KMS-11 (cell line): ENCODE measurements around the gene MAPT.
"Not testable (repeated sequence)": the region's sequence is repeated elsewhere in the genome, so short reads cannot be mapped to it uniquely, and the experiment has no call there.

Experiments
- H2AFZ ChIP-seq: fragments of 200-600 bp; sonication (generic); 2 replicates; pipeline ENCODE4 v1.6.1; 2016; ENCODE audit warnings: antibody characterized with exemption, mixed run types, low read depth
- H3K27ac ChIP-seq: fragments of 200-600 bp; sonication (generic); 2 replicates; pipeline ENCODE4 v1.6.1; 2016; ENCODE audit warnings: mild to moderate bottlenecking, mixed run types
- H3K27me3 ChIP-seq: fragments of 200-600 bp; sonication (generic); 2 replicates; pipeline ENCODE4 v1.6.1; 2017; ENCODE audit warnings: mild to moderate bottlenecking, low read depth, mixed run types, moderate library complexity; ENCODE audit not compliant: insufficient read depth
- H3K36me3 ChIP-seq: fragments of 200-600 bp; sonication (generic); 2 replicates; pipeline ENCODE4 v1.6.1; 2017; ENCODE audit warnings: mild to moderate bottlenecking, mixed run types; ENCODE audit not compliant: insufficient read depth
- H3K4me1 ChIP-seq: fragments of 200-600 bp; sonication (generic); 2 replicates; pipeline ENCODE4 v1.6.1; 2016; ENCODE audit warnings: mild to moderate bottlenecking, low read depth, mixed run types; ENCODE audit not compliant: poor library complexity, severe bottlenecking
- H3K4me2 ChIP-seq: fragments of 200-600 bp; sonication (generic); 2 replicates; pipeline ENCODE4 v1.7.0; 2016; ENCODE audit warnings: mild to moderate bottlenecking, mixed run types
- H3K4me3 ChIP-seq: fragments of 200-600 bp; sonication (generic); IDR thresholded peaks from 2 replicates; pipeline ENCODE4 v1.6.1; 2017; ENCODE audit warnings: low read depth, low read length, mixed read lengths; ENCODE audit not compliant: insufficient read depth
- H3K79me2 ChIP-seq: fragments of 200-600 bp; sonication (generic); 2 replicates; pipeline ENCODE4 v1.6.1; 2016; ENCODE audit warnings: low read depth, mixed run types; ENCODE audit not compliant: insufficient read depth
- H3K9ac ChIP-seq: fragments of 200-600 bp; sonication (generic); 2 replicates; pipeline ENCODE4 v1.6.1; 2016; ENCODE audit warnings: mild to moderate bottlenecking, mixed run types
- H4K20me1 ChIP-seq: fragments of 200-600 bp; sonication (generic); 2 replicates; pipeline ENCODE4 v1.6.1; 2016; ENCODE audit warnings: mild to moderate bottlenecking, mixed run types; ENCODE audit not compliant: insufficient read depth
- TF ChIP-seq, protein P1 (sequence below): fragments of 200-600 bp; sonication (generic); conservative IDR thresholded peaks from 2 replicates; pipeline ENCODE4 v1.6.1; 2017; ENCODE audit warnings: low read depth, mild to moderate bottlenecking, antibody characterized with exemption, low read length, moderate library complexity, mixed read lengths

MAPT gene

DNA sequence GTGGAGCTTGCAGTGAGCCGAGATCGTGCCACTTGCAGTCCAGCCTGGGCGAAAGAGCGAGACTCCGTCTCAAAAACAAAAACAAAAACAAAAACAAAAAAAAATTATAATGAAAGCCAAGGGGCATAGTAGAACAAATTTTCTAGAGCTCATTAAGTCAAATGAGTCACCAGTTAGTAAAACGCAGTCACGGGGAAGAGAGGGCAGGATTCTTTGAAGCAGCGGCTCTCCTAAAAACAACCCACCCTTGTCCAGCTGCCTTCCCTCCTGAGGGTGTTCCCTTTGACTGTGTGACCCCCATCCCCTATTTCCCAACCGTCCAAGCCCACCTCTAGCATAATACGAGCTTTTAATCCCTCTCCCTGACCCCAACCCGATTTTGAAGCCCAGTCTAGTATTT, 60.6 kb downstream of the MAPT start:
- Histone ChIP-seq H3K9ac (no peak overlapping the region), H3K4me2 (no peak overlapping the region), H3K36me3 (no peaks in the 10 kb centered on the region), H3K27me3 (no peaks in the 10 kb centered on the region), H4K20me1 (no peaks in the 10 kb centered on the region), H3K4me1 (no peaks in the 10 kb centered on the region), H3K27ac (no peak overlapping the region), H3K79me2 (no peaks in the 10 kb centered on the region), H3K4me3 (no peak overlapping the region), H2AFZ (no peak overlapping the region)
- TF ChIP-seq, protein P1, sequence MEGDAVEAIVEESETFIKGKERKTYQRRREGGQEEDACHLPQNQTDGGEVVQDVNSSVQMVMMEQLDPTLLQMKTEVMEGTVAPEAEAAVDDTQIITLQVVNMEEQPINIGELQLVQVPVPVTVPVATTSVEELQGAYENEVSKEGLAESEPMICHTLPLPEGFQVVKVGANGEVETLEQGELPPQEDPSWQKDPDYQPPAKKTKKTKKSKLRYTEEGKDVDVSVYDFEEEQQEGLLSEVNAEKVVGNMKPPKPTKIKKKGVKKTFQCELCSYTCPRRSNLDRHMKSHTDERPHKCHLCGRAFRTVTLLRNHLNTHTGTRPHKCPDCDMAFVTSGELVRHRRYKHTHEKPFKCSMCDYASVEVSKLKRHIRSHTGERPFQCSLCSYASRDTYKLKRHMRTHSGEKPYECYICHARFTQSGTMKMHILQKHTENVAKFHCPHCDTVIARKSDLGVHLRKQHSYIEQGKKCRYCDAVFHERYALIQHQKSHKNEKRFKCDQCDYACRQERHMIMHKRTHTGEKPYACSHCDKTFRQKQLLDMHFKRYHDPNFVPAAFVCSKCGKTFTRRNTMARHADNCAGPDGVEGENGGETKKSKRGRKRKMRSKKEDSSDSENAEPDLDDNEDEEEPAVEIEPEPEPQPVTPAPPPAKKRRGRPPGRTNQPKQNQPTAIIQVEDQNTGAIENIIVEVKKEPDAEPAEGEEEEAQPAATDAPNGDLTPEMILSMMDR, result no peak

DNA sequence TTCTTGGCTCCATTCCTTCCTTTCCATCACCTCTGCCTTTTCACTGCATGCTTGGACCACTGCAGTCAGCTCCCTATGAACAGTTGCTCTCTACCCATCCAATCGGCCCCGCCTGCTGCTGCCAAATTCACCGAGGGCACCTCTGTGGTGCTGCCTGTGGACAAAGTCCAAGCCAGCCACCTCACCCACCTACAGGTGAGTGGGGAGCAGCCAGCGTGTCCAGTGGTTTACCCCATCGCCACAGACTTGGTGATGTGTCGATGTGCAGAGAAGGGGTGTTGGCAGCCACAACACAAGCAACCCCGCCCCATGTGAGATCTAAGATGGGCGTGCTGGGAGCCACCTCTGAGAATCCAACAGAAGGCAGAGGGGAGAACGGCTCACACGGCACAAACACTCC, 61.0 kb downstream of the MAPT start:
- no peaks in the 10 kb centered on the region for H3K79me2 ChIP-seq
- no peaks in the 10 kb centered on the region for H4K20me1 ChIP-seq
- H3K4me3 ChIP-seq, result no peak overlapping the region
- H3K27me3 ChIP-seq, result no peaks in the 10 kb centered on the region
- no peaks in the 10 kb centered on the region for H3K36me3 ChIP-seq
- H2AFZ ChIP-seq, result no peak overlapping the region
- no peak overlapping the region for H3K4me2 ChIP-seq
- H3K9ac ChIP-seq, result no peak overlapping the region
- TF ChIP-seq, protein P1, result no peak
- no peaks in the 10 kb centered on the region for H3K4me1 ChIP-seq
- no peak overlapping the region for H3K27ac ChIP-seq

DNA sequence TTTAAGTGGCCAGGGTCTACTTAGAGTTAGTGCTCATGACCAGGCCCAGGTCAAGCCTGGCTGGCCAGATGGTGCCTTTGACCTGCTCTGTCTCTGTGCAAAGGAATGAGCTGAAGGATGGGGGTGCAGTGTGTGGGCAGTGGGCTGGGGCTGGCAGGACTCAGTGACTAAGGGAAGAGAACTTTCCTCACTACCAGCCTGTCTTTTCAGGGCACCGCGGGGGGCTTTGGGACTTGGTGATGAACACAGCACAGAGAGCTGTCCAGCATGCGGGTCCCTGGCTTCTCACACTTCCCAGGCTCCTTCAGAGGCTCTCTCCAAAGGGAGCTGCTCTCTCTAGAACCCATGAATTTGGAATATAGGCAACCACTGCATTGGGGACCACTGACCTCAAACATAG, 61.7 kb downstream of the MAPT start:
- Histone ChIP-seq H3K9ac (no peak overlapping the region), H3K4me1 (no peaks in the 10 kb centered on the region), H3K79me2 (no peaks in the 10 kb centered on the region), H3K4me2 (no peak overlapping the region), H2AFZ (no peak overlapping the region), H3K27ac (no peak overlapping the region), H3K36me3 (no peaks in the 10 kb centered on the region), H3K4me3 (no peak overlapping the region), H4K20me1 (no peaks in the 10 kb centered on the region), H3K27me3 (no peaks in the 10 kb centered on the region)
- TF ChIP-seq, protein P1, result no peak

DNA sequence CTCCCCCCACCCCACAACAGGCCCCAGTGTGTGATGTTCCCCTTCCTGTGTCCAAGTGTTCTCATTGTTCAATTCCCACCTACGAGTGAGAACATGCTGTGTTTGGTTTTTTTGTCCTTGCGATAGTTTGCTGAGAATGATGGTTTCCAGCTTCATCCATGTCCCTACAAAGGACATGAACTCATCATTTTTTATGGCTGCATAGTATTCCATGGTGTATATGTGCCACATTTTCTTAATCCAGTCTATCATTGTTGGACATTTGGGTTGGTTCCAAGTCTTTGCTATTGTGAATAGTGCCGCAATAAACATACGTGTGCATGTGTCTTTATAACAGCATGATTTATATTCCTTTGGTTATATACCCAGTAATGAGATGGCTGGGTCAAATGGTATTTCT, 62.4 kb downstream of the MAPT start:
- not testable (repeated sequence) for H3K79me2 ChIP-seq

DNA sequence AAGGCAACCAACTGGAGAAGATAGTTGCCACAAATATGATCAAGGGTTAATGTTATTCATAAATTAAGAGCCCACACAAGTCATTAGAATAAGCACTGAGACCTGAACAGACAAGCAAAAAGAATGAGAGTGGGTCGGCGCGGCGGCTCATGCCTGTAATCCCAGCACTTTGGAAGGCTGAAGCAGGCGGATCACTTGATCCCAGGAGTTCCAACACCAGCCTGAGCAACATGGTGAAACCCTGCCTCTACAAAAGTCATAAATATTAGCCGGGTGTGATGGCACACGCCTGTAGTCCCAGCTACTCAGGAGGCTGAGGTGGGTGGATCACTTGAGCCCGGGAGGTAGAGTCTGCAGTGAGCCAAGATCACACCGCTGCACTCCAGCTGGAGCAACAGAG, 64.0 kb downstream of the MAPT start:
- no peak overlapping the region for H3K4me3 ChIP-seq
- TF ChIP-seq, protein P1, result no peak
- H2AFZ ChIP-seq, result no peak overlapping the region
- no peak overlapping the region for H3K4me2 ChIP-seq
- no peaks in the 10 kb centered on the region for H3K79me2 ChIP-seq
- no peak overlapping the region for H3K9ac ChIP-seq
- H3K27me3 ChIP-seq, result no peaks in the 10 kb centered on the region
- no peaks in the 10 kb centered on the region for H3K36me3 ChIP-seq
- H4K20me1 ChIP-seq, result no peaks in the 10 kb centered on the region
- H3K27ac ChIP-seq, result no peak overlapping the region
- H3K4me1 ChIP-seq, result no peaks in the 10 kb centered on the region

More for the DNA sequence above, 62.4 kb downstream of the MAPT start:
- H3K4me1 ChIP-seq, H3K36me3 ChIP-seq, H3K9ac ChIP-seq, H3K4me2 ChIP-seq, H2AFZ ChIP-seq, H3K4me3 ChIP-seq, H4K20me1 ChIP-seq, H3K27me3 ChIP-seq, H3K27ac ChIP-seq: not testable (repeated sequence)
